ENCODE results near the gene SERPINE1.

DNA sequence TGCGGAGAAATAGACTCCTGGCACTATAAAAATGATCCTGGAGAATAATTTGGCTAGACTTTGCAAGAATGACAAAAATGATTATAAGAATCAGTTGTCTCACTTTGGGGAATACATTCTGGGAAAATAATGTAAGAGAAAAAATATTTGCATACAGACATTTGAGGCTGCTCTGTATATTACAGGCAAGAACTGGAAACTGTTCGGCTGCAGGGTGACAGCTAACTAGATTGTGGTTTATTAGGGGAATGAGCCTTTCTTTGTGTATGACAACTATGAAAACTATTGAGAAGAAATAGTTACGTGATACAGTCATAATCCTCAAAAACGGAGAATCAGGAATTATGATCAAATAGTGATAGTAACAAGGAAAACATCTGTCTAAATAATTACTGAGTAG is 33.0 kb upstream of the SERPINE1 start:
- TF ChIP-seq, protein P1, sequence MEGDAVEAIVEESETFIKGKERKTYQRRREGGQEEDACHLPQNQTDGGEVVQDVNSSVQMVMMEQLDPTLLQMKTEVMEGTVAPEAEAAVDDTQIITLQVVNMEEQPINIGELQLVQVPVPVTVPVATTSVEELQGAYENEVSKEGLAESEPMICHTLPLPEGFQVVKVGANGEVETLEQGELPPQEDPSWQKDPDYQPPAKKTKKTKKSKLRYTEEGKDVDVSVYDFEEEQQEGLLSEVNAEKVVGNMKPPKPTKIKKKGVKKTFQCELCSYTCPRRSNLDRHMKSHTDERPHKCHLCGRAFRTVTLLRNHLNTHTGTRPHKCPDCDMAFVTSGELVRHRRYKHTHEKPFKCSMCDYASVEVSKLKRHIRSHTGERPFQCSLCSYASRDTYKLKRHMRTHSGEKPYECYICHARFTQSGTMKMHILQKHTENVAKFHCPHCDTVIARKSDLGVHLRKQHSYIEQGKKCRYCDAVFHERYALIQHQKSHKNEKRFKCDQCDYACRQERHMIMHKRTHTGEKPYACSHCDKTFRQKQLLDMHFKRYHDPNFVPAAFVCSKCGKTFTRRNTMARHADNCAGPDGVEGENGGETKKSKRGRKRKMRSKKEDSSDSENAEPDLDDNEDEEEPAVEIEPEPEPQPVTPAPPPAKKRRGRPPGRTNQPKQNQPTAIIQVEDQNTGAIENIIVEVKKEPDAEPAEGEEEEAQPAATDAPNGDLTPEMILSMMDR (IDR thresholded peaks at IDR 0.05; ENCODE audit: borderline replicate concordance, extremely low read depth, low read length, poor library complexity, severe bottlenecking) = no peak
- no peak for TF ChIP-seq EZH2 (IDR thresholded peaks at IDR 0.05; ENCODE audit: borderline replicate concordance, low read depth, low read length, severe bottlenecking)
